ENCODE measurements around the gene APOL1.

- TF ChIP-seq CTCF (IDR thresholded peaks at IDR 0.05) (no peak), EZH2 (IDR thresholded peaks at IDR 0.05; ENCODE audit: borderline replicate concordance, insufficient read depth, low read depth, low read length, poor library complexity, severe bottlenecking) (no peak)
Measured at GRCh38 chr22:36244522-36245391, 8.2 kb upstream of the APOL1 start.

All from B cell (primary cell).